ENCODE measurements around the gene MAGI2.

DNA sequence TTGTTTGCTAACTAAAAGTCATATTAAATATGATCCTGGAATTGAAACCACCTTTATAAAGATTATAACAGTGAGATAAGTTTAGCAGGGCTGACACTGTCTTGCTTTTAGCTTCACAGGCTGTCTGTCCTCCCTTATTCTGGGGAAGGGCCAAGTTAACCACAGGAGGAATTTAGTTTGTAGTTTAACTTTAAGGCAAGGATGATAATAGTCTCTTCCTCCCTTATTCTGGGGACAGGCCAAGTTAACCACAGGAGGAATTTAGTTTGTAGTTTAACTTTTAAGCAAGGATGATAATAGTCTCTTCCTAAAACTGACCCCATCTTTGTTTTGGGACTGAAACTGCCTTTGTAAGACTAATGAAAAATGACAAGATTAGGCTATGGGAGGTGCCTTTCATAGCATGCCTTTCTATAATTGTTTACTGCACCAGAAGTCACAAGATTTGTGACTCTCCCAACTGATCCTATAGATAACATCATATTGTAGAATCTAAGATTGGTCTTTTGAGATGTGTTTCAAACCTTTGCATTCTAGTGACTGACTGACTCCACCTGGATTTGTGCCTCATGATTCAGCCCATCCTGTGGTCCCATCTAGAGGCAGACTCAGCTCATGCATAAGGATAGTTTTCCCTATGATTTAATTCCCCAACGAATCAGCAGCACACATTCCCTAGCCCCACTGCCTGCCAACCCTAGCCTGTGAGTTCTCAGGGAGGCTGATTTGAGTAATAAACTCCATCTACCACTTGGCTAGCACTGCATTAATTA, 212.0 kb downstream of the MAGI2 start:
- TF ChIP-seq, protein P1, sequence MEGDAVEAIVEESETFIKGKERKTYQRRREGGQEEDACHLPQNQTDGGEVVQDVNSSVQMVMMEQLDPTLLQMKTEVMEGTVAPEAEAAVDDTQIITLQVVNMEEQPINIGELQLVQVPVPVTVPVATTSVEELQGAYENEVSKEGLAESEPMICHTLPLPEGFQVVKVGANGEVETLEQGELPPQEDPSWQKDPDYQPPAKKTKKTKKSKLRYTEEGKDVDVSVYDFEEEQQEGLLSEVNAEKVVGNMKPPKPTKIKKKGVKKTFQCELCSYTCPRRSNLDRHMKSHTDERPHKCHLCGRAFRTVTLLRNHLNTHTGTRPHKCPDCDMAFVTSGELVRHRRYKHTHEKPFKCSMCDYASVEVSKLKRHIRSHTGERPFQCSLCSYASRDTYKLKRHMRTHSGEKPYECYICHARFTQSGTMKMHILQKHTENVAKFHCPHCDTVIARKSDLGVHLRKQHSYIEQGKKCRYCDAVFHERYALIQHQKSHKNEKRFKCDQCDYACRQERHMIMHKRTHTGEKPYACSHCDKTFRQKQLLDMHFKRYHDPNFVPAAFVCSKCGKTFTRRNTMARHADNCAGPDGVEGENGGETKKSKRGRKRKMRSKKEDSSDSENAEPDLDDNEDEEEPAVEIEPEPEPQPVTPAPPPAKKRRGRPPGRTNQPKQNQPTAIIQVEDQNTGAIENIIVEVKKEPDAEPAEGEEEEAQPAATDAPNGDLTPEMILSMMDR (conservative IDR thresholded peaks at IDR 0.05 in 1 of 2, IDR thresholded peaks at IDR 0.05 in 1 of 2; ENCODE audit: extremely low read depth in 1 of 2, insufficient read depth in 1 of 2, low read depth in 1 of 2, low read length in 2 of 2), result peak; percentile 6 to 19
- TF ChIP-seq EZH2 (IDR thresholded peaks at IDR 0.05; ENCODE audit: borderline replicate concordance, low read length), result no peak
